B cell (primary cell): ENCODE data around the gene VPS33B. TPM values are rescaled to one million over a fixed set of nuclear protein-coding genes. Genes with fewer than 3 reads are reported as not detected.

Source experiments
- ATAC-seq: fragments of 200-7000 bp; cut with Tn5 transposase; one replicate; pipeline ENCODE4 v1.10.0; 2021; ENCODE audit warnings: low read depth, mild to moderate bottlenecking, moderate number of reproducible peaks, moderate library complexity
- CTCF ChIA-PET: fragments of 350-600 bp; sonication (Branson Sonifier 250); formaldehyde crosslinking; loops from one replicate; lab custom pipeline; 2021; ENCODE audit warnings: antibody characterized with exemption, inconsistent platforms; lab: Charles Lee
- POLR2A ChIA-PET: fragments of 350-600 bp; sonication (Branson Sonifier 250); formaldehyde crosslinking; loops from one replicate; lab custom pipeline; 2021; ENCODE audit warnings: antibody characterized with exemption; lab: Charles Lee
- DNase-seq: peaks from one replicate; pipeline ENCODE4 v3.0.0; 2013
- H2AFZ ChIP-seq: 2 replicates; pipeline ENCODE4 v1.6.1; 2012; ENCODE audit warnings: mild to moderate bottlenecking, low read depth, low read length; ENCODE audit not compliant: insufficient read depth, poor library complexity, severe bottlenecking
- H3K27ac ChIP-seq, 2 donors: 1 replicate in 1 of 2; 2 replicates in 1 of 2; pipeline ENCODE4 v1.5.1; 2012 to 2013; ENCODE audit warnings: low read length in 2 of 2, mild to moderate bottlenecking in 2 of 2, moderate library complexity in 1 of 2
- H3K27me3 ChIP-seq, 4 experiments: fragments of 200-600 bp in 1 of 4; sonication (generic) in 1 of 4; replicated peaks in 1 of 4; 1 replicate in 2 of 4; 2 replicates in 2 of 4; pipeline versions ENCODE4 v1.6.1 to v1.7.0; 2013 to 2016; ENCODE audit warnings: low read length in 3 of 4, mild to moderate bottlenecking in 2 of 4, mixed read lengths in 1 of 4, moderate library complexity in 1 of 4; ENCODE audit not compliant: insufficient read depth in 4 of 4, control insufficient read depth in 3 of 4; ENCODE audit errors: control extremely low read depth in 1 of 4
- H3K36me3 ChIP-seq, 2 experiments: replicated peaks in 1 of 2; 1 replicate in 1 of 2; 2 replicates in 1 of 2; pipeline versions ENCODE4 v1.6.1 to v1.7.1; 2013; ENCODE audit warnings: low read length in 1 of 2; ENCODE audit not compliant: insufficient read depth in 2 of 2, control insufficient read depth in 1 of 2; ENCODE audit errors: control extremely low read depth in 1 of 2, extremely low read depth in 1 of 2
- H3K4me1 ChIP-seq, 2 donors: fragments of 200-600 bp in 1 of 2; sonication (generic) in 1 of 2; 1 replicate in 1 of 2; 2 replicates in 1 of 2; pipeline versions ENCODE4 v1.5.1 to v1.6.1; 2013 to 2017; ENCODE audit warnings: low read length in 2 of 2; ENCODE audit not compliant: control insufficient read depth in 2 of 2, insufficient read depth in 2 of 2
- H3K4me2 ChIP-seq: replicated peaks from 2 replicates; pipeline ENCODE3; 2012; ENCODE audit warnings: mild to moderate bottlenecking, low read depth, low read length; ENCODE audit not compliant: poor library complexity, severe bottlenecking
- H3K4me3 ChIP-seq, 5 experiments: fragments of 200-600 bp in 1 of 5; sonication (generic) in 1 of 5; 1 replicate in 3 of 5; 2 replicates in 2 of 5; pipeline versions ENCODE4 v1.5.1 to v1.7.0; 2011 to 2016; ENCODE audit warnings: low read length in 4 of 5, mild to moderate bottlenecking in 4 of 5, low read depth in 2 of 5, control low read depth in 1 of 5, moderate library complexity in 1 of 5; ENCODE audit not compliant: insufficient read depth in 1 of 5; ENCODE audit errors: control extremely low read depth in 1 of 5, extremely low read depth in 1 of 5
- H3K79me2 ChIP-seq: fragments of 200-600 bp; sonication (generic); one replicate; pipeline ENCODE4 v1.6.0; 2016; ENCODE audit warnings: low read length; ENCODE audit not compliant: control insufficient read depth, insufficient read depth
- H3K9ac ChIP-seq: fragments of 200-600 bp; sonication (generic); 2 replicates; pipeline ENCODE4 v1.6.1; 2017; ENCODE audit warnings: mild to moderate bottlenecking, low read length, moderate library complexity
- H3K9me3 ChIP-seq, 3 donors: one replicate each; pipeline versions ENCODE4 v1.6.1 to v1.7.1; 2013; ENCODE audit warnings: low read length in 2 of 3; ENCODE audit not compliant: control insufficient read depth in 2 of 3, insufficient read depth in 1 of 3; ENCODE audit errors: control extremely low read depth in 1 of 3
- H4K20me1 ChIP-seq: 2 replicates; pipeline ENCODE4 v1.6.0; 2012; ENCODE audit warnings: mild to moderate bottlenecking, low read length; ENCODE audit not compliant: insufficient read depth, control insufficient read depth, poor library complexity, severe bottlenecking
- H3K27ac Mint-ChIP-seq: one replicate; pipeline ENCODE4 v1.8.0; 2021; ENCODE audit warnings: mixed read lengths
- H3K27me3 Mint-ChIP-seq: one replicate; pipeline ENCODE4 v1.8.0; 2021; ENCODE audit warnings: mixed read lengths
- H3K4me1 Mint-ChIP-seq: one replicate; pipeline ENCODE4 v1.8.0; 2021; ENCODE audit warnings: mixed read lengths
- H3K4me3 Mint-ChIP-seq: one replicate; pipeline ENCODE4 v1.8.0; 2021; ENCODE audit warnings: mixed read lengths
- H3K9me3 Mint-ChIP-seq: one replicate; pipeline ENCODE4 v1.8.0; 2022; ENCODE audit warnings: mixed read lengths; ENCODE audit not compliant: insufficient read depth
- EZH2 ChIP-seq: IDR thresholded peaks from 2 replicates; pipeline ENCODE4 v1.6.1; 2012; ENCODE audit warnings: borderline replicate concordance, low read depth, mild to moderate bottlenecking, moderate library complexity, low read length; ENCODE audit not compliant: insufficient read depth, poor library complexity, severe bottlenecking
- WGBS: methylation state at CpG from one replicate; pipeline ENCODE4 v1.1.5; 2013; ENCODE audit warnings: missing lambda C conversion rate; ENCODE audit not compliant: insufficient coverage; 5-methylcytosine and 5-hydroxymethylcytosine counted together
- intact Hi-C: fragments of 100-400 bp; cut with micrococcal nuclease; formaldehyde crosslinking; loops from one replicate; pipeline ENCODE4 v1.10.0; 2022
- polyA plus RNA-seq: library from polyadenylated mRNA; depleted of rRNA; stranded (reverse); fragments of >200 nt; gene quantifications from 2 replicates; pipeline ENCODE4 v1.2.3, GENCODE V29; 2012
- total RNA-seq, 2 donors: library from RNA; stranded (reverse); fragments of 120-200 nt in 1 of 2; gene quantifications; 1 replicate in 1 of 2; 2 replicates in 1 of 2; pipeline versions ENCODE4 v1.2.3 to v1.2.4, GENCODE V29; 2013 to 2022
- TF ChIP-seq, protein P1 (sequence below): fragments of 200-600 bp; IDR thresholded peaks from one replicate; pipeline ENCODE4 v1.8.0; 2022; ENCODE audit warnings: antibody characterized with exemption, mild to moderate bottlenecking

VPS33B gene
- total and polyA plus RNA-seq, 2 donors (not counting 1 experiment from before 2014, with no cell fraction given): 17.4 to 30.0 TPM

DNA sequence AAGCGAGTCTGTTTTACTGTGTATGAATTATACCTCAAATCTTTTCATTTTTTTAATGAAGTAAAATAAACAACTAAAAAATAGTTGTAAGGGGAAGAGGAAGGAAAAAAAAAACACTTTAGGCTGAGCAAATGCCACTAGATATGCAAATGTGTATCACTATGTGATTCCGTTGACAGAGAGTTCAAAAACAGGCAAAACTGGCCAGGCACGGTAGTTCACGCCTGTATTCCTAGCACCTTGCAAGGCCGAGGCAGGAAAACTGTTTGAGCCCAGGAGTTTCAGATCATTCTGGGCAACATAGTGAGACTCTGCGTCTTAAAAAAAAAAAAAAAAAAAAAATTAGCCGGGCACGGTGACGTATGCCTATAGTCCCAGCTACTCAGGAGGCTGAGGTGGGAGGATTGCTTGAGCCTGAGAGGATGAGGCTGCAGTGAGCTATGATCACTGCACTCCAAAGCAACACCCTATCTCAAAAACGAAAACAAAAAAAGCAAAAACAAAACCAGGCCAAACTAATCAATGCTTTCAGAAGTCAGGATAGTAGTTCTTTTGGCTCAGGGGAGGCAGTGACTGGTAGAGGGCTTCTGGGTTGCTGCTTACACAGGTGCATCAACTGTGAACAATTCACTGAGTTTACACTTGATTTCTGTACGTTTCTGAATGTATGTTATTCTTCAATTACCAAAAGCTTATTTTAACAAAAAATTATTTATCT lies 35.4 kb downstream of the VPS33B start:
- Histone ChIP-seq H3K4me2 (peak overlapping the region; percentile 28), H3K4me1 (peaks cover 12 to 36% of the 10 kb centered on the region in 2 donors), H3K4me3 (no peak overlapping the region), H3K27ac (peak overlapping the region in 1 of 2 donors; percentile 23), H3K27me3 (no peaks in the 10 kb centered on the region), H3K9ac (no peak overlapping the region), H2AFZ (peak overlapping the region; percentile 50), H3K79me2 (peaks cover 43% of the 10 kb centered on the region), H3K9me3 (no peaks in the 10 kb centered on the region), H4K20me1 (no peaks in the 10 kb centered on the region), H3K36me3 (no peaks in the 10 kb centered on the region)
- Mint-ChIP-seq H3K27me3 (no peaks in the 10 kb centered on the region), H3K4me3 (peak overlapping the region; percentile 41), H3K9me3 (no peaks in the 10 kb centered on the region), H3K27ac (peak overlapping the region; percentile 69), H3K4me1 (peaks cover 33% of the 10 kb centered on the region)
- DNase-seq (peak; percentile 21), ATAC-seq (peak; percentile 17)
- 45% methylated on average over 3 of the region's 11 CpGs for WGBS
- intact Hi-C loops: loop anchor here (2.0 kb wide), 1 partner anchor 32 kb away; the partner anchor contains the start of gene RCCD1
- CTCF ChIA-PET: interaction anchor here (0.6 to 1.7 kb wide), 3 partner anchors 27 to 338 kb away, joined by 3 to 7 read pairs (median 3); no protein-coding TSS in a partner anchor
- TF ChIP-seq, protein P1, sequence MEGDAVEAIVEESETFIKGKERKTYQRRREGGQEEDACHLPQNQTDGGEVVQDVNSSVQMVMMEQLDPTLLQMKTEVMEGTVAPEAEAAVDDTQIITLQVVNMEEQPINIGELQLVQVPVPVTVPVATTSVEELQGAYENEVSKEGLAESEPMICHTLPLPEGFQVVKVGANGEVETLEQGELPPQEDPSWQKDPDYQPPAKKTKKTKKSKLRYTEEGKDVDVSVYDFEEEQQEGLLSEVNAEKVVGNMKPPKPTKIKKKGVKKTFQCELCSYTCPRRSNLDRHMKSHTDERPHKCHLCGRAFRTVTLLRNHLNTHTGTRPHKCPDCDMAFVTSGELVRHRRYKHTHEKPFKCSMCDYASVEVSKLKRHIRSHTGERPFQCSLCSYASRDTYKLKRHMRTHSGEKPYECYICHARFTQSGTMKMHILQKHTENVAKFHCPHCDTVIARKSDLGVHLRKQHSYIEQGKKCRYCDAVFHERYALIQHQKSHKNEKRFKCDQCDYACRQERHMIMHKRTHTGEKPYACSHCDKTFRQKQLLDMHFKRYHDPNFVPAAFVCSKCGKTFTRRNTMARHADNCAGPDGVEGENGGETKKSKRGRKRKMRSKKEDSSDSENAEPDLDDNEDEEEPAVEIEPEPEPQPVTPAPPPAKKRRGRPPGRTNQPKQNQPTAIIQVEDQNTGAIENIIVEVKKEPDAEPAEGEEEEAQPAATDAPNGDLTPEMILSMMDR: no peak
- no peak for TF ChIP-seq EZH2
- POLR2A ChIA-PET: no interaction called here

DNA sequence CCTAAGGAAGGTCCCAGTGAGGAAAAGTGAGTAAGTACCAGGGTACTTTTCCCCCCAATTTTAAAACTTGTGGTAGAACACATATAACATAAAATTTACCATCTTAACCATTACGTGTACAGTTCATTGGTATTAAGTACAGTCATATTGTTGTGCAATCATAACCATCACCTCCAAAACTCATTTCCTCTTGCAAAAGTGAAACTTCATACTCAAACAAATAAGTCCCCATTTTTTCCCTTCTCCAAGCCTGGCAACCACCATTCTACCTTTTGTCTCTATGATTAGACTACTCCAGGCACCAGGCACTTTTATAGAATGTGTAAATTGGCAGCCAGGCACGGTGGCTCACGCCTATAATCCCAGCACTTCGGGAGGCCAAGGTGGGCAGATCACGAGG lies 40.3 kb downstream of the VPS33B start:
- Histone ChIP-seq H3K79me2 (peaks cover 5% of the 10 kb centered on the region), H2AFZ (peak overlapping the region; percentile 57), H4K20me1 (no peaks in the 10 kb centered on the region), H3K9ac (peak overlapping the region; percentile 32), H3K9me3 (no peaks in the 10 kb centered on the region), H3K27ac (peak overlapping the region; percentile 0 to 27), H3K4me2 (peak overlapping the region; percentile 63), H3K4me3 (peak overlapping the region in 2 of 5 experiments; percentile 25 to 35), H3K27me3 (no peaks in the 10 kb centered on the region), H3K4me1 (peaks cover 15 to 24% of the 10 kb centered on the region in 2 donors), H3K36me3 (peaks cover 0 to 2% of the 10 kb centered on the region in 2 experiments)
- POLR2A ChIA-PET: no interaction called here
- CTCF ChIA-PET: interaction anchor here (1.3 to 7.1 kb wide), 3 partner anchors 25 to 51 kb away, joined by 5 to 46 read pairs (median 9); partner anchors contain the start of gene VPS33B
- DNase-seq (no peak), ATAC-seq (peak; percentile 15)
- Mint-ChIP-seq H3K4me3 (peak overlapping the region; percentile 68), H3K27ac (peak overlapping the region; percentile 86), H3K9me3 (no peaks in the 10 kb centered on the region), H3K4me1 (peaks cover 26% of the 10 kb centered on the region), H3K27me3 (no peaks in the 10 kb centered on the region)
- intact Hi-C loops: no loop called here
- no peak for TF ChIP-seq EZH2
- TF ChIP-seq, protein P1: no peak
- 100% methylated on average over 4 of the region's 5 CpGs for WGBS
